NOMO-1 treated with dmso at 0.1 percent for 144 hours (cell line): ENCODE data around the gene SLC25A20.
A peak's percentile ranks its signal among the peaks of the same experiment; 100 is the strongest.
"Not testable (repeated sequence)": the region's sequence is repeated elsewhere in the genome, so short reads cannot be mapped to it uniquely, and the experiment has no call there.

Experiments
- DNase-seq: peaks from one replicate; lab custom pipeline; 2025; ENCODE audit not compliant: unreplicated experiment; lab: John Stamatoyannopoulos, UW

The SLC25A20 gene

DNA sequence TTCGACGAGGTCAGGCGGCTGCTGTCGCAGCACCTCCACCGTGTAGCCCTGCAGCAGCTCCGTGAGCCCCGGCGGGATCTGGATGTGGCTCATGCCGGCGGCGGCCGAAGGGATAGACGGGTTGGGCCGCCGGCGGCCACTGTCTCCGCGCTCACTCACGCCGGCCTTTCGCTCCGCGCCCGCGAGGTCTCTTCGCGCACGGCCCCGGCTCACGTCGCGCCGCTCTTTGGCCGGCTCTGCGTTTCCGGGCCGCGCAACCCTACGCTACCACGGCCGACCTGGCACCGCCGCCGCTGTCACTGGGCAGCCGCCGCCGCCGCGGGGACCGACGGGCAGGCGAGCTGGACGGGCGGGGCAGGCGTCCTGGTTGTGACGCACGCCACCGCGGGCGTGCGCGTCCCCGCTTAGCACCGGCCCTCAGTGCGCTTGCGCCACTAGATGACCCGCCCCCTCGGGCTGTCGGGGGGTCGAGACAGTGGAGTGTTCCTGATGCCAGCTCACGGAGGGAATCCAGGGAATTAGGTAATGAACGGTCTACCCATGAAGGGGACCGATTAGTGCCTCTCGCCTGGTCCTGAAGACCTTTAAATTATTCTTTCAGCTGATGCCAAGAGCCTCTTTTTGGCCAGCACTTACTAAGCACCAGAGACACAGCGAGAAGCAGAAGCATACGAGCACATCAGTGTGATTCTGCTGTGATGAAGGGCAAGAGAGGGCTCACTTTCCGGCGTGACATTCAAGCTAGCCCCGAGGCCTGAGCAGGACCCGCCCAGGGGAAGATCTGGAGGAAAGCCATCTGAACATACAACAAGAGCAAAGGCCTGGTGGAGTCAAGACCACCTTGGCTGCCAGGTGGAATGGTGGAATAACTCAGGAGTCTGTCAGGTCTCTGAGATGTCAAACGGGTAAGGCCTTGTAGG is 50.9 kb downstream of the SLC25A20 start, which contains the start of gene PRKAR2A:
Gene PRKAR2A (minus strand): TSS at position 371 of the 920 bp plus-strand sequence. CDS start 278 bp downstream, at position 93.
- peak; percentile 78 for DNase-seq

- peak; percentile 22 for DNase-seq
Observed at GRCh38 chr3:48847053-48847503, 51.6 kb downstream of the SLC25A20 start.

- no peak for DNase-seq
Observed at GRCh38 chr3:48845170-48845569, 53.5 kb downstream of the SLC25A20 start.

DNA sequence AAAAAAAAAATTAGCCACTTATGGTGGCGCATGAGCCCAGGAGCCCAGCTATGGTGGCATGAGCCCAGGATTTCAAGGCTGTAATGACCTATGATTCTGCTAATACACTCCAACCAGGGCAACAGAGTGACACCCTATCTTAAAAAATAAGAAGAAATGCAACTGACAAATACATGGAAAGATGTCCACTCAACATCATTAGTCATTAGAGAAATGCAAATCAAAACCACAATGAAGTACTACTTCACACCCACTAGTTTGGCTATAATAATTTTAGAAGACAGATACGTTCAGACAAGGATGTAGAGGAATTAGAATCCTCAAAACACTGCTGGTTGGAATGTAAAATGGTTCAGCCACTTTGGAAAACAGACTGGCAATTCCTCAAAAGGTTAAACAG is 61.5 kb downstream of the SLC25A20 start:
- no peak for DNase-seq

DNA sequence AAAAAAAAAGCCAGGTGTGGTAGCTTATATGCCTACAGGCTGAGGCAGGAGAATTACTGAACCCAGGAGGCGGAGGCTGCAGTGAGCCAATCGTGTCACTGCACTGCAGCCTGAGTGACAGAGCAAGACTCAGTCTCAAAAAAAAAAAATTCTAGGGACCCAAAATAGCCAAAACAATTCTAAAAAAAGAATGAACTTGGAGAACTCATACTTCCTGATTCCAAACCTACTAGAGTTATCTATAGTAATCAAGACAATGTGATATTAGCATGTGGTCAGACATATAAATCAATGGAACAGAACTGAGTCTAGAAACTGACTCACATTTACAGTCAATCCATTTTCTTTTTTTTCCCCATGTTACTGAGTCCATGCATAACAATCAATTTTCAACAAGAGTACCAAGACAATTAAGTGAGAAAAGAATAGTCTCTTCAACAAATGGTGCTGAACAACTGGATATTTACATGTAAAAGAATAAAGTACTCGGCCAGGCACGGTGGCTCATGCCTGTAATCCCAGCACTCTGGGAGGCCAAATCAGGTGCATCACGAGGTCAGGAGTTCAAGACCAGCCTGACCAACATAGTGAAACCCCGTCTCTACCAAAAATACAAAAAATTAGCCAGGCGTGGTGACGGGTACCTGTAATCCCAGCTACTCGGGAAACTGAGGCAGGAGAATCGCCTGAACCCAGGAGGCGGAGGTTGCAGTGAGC is 62.9 kb downstream of the SLC25A20 start:
- no peak for DNase-seq

- no peak for DNase-seq
Observed at GRCh38 chr3:48832684-48833083, 66.0 kb downstream of the SLC25A20 start.

- no peak for DNase-seq
Observed at GRCh38 chr3:48830715-48831114, 68.0 kb downstream of the SLC25A20 start.

- not testable (repeated sequence) for DNase-seq
Observed at GRCh38 chr3:48829525-48829924, 69.2 kb downstream of the SLC25A20 start.

GRCh38 chr3:48827874-48828273 is 70.8 kb downstream of the SLC25A20 start:
- not testable (repeated sequence) for DNase-seq

DNA sequence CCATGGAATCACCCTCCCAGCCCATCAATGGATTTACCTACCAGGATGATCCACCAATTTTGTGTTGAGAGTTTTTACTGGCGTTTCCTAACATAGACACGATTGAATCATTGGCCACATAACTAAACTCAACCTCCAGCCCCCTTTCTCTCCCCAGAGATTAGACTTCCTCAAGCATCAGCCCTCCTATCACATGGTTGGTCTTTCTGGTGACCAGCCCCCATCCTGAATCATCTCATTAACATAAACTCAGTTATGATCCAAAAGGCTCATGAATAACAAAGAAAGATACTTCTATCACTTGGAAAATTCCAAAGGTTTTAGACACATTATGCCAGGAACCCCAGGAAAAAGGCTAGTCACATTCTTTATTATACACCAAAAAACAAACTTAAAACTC is 72.2 kb downstream of the SLC25A20 start:
- no peak for DNase-seq

DNA sequence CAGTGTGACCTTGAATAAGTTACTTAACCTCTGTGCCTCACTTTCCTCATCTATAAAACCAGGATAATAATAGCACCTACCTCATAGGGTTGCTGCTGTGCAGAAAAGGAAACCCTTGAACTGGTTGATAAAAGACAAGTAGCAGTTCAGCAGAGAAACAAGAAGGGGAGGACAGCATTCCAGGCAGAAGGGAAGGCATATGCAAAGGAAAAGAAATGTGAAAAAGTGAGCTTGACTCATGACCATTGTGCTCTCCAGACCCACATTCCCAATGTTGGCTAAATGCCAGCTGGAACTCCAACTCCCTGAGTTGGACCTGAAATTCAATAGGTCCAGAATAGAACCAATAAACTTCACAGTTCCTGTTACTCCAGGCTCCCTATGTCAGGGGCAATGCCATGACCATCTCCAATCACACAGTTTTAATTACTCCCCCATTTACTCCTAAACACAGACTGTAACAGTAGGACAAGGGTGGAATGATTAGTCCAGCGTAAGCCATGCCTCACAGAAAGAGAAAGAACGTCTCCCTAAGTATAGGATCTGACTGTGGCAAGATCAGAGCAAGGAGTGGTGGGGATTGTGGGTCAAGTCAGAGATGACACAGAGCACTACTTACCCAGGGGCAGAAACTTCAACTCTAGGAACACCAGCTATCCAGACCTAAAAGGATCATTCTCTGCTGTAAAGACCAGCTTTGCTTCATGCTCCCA is 77.9 kb downstream of the SLC25A20 start:
- DNase-seq, result no peak

DNA sequence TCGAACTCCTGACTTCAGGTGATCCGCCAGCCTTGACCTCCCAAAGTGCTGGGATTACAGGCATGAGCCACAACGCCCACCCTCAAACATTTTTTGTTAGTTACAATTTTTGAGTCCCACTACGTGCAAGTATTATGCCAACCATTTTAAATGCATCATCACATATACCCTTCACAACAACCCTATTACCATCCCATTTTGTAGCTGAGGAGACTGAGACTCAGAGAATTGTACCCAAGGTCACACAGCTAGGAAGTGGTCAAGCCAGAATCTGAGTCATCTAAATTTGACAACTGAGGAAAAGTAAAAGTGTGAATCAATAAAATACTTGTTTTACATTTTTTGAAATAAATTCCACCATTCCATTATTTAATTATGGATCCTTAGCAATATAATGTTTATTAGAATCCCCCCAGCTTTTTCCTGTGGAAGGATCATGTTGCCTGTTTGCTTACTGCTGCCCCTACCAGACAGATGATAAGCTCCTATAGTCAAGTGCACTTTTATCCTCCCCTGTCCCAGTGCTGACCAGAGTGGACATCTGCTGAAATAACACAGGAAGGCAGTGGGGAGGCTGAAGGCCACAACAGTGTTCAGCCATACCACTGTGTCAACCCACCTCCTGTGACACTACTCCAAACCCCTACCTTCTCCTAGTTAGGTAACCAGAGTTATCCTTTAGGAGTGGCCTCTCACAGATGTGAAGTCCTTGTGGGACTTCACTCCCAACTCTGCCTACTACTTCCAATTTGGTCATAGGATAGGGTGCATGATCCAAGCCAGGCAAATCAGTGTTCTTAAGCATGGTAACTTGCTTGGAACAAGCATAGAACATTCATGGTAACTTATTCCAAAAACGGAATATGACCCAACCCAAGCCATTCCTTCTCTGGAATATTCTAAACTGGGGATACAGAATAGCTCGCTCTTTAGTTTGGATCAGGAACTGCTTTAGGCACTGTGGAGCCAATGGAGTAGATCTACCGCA is 79.2 kb downstream of the SLC25A20 start:
- DNase-seq, result no peak

GRCh38 chr3:48811524-48811923 is 87.2 kb downstream of the SLC25A20 start:
- DNase-seq, result no peak
